H9 (cell line): ENCODE measurements around the gene LAMB4. TPM values are rescaled to one million over a fixed set of nuclear protein-coding genes. Genes with fewer than 3 reads are reported as not detected.

ENCODE experiments used
- DNase-seq: peaks from one replicate; pipeline ENCODE4 v3.0.0-alpha.2; 2017
- H2AFZ ChIP-seq: one replicate; pipeline ENCODE4 v1.6.1; 2013; ENCODE audit warnings: mild to moderate bottlenecking, low read length, control low read depth, moderate library complexity
- H2AK5ac ChIP-seq: 2 replicates; pipeline ENCODE4 v1.6.1; 2013; ENCODE audit warnings: low read length, control low read depth, mixed read lengths; ENCODE audit not compliant: insufficient read length
- H2BK120ac ChIP-seq: one replicate; pipeline ENCODE4 v1.6.1; 2013; ENCODE audit warnings: low read depth, mild to moderate bottlenecking, low read length, control low read depth, inconsistent platforms; ENCODE audit not compliant: poor library complexity, severe bottlenecking
- H2BK12ac ChIP-seq: 2 replicates; pipeline ENCODE4 v1.6.1; 2013; ENCODE audit warnings: low read length, control low read depth, mixed read lengths, low read depth; ENCODE audit not compliant: insufficient read length
- H2BK15ac ChIP-seq: 2 replicates; pipeline ENCODE4 v1.6.1; 2013; ENCODE audit warnings: low read depth, low read length, control low read depth
- H2BK20ac ChIP-seq: one replicate; pipeline ENCODE4 v1.6.1; 2013; ENCODE audit warnings: low read depth, mild to moderate bottlenecking, low read length, control low read depth, inconsistent platforms; ENCODE audit not compliant: poor library complexity, severe bottlenecking
- H2BK5ac ChIP-seq: 2 replicates; pipeline ENCODE4 v1.6.1; 2013; ENCODE audit warnings: low read length, control low read depth, mixed read lengths; ENCODE audit not compliant: insufficient read length
- H3K14ac ChIP-seq: 2 replicates; pipeline ENCODE4 v1.6.1; 2013; ENCODE audit warnings: low read length, control low read depth; ENCODE audit not compliant: insufficient read depth
- H3K18ac ChIP-seq: 2 replicates; pipeline ENCODE4 v1.6.1; 2013; ENCODE audit warnings: low read depth, mild to moderate bottlenecking, mixed read lengths, low read length, control low read depth; ENCODE audit not compliant: insufficient read length
- H3K23ac ChIP-seq: 2 replicates; pipeline ENCODE4 v1.6.1; 2013; ENCODE audit warnings: low read length, control low read depth, mixed read lengths, low read depth; ENCODE audit not compliant: insufficient read length
- H3K23me2 ChIP-seq: 2 replicates; pipeline ENCODE4 v1.6.1; 2013; ENCODE audit warnings: low read depth, mild to moderate bottlenecking, mixed read lengths, low read length, control low read depth; ENCODE audit not compliant: insufficient read length, poor library complexity, severe bottlenecking
- H3K27ac ChIP-seq: 2 replicates; pipeline ENCODE4 v1.5.1; 2013; ENCODE audit warnings: low read length, control low read depth, mixed read lengths, low read depth; ENCODE audit not compliant: insufficient read length
- H3K27me3 ChIP-seq: 2 replicates; pipeline ENCODE4 v1.6.1; 2013; ENCODE audit warnings: low read length, control low read depth, inconsistent platforms; ENCODE audit not compliant: insufficient read depth
- H3K4ac ChIP-seq: 2 replicates; pipeline ENCODE4 v1.6.1; 2013; ENCODE audit warnings: low read depth, mild to moderate bottlenecking, control low read depth, inconsistent platforms, low read length, moderate library complexity
- H3K4me1 ChIP-seq: 2 replicates; pipeline ENCODE4 v1.6.1; 2013; ENCODE audit warnings: low read length, control low read depth, inconsistent platforms; ENCODE audit not compliant: insufficient read depth
- H3K4me2 ChIP-seq: 2 replicates; pipeline ENCODE4 v1.6.1; 2013; ENCODE audit warnings: low read length, control low read depth, mixed read lengths; ENCODE audit not compliant: insufficient read length, insufficient read depth
- H3K56ac ChIP-seq: 2 replicates; pipeline ENCODE4 v1.6.1; 2013; ENCODE audit warnings: low read depth, mild to moderate bottlenecking, mixed read lengths, low read length, control low read depth; ENCODE audit not compliant: insufficient read length
- H3K79me1 ChIP-seq: 2 replicates; pipeline ENCODE4 v1.6.1; 2013; ENCODE audit warnings: low read depth, mild to moderate bottlenecking, moderate library complexity, low read length, control low read depth, inconsistent platforms; ENCODE audit not compliant: insufficient read depth, poor library complexity, severe bottlenecking
- H3K79me2 ChIP-seq: 2 replicates; pipeline ENCODE4 v1.6.1; 2013; ENCODE audit warnings: low read length, control low read depth, inconsistent platforms; ENCODE audit not compliant: insufficient read depth
- H3K9ac ChIP-seq: 2 replicates; pipeline ENCODE4 v1.6.1; 2013; ENCODE audit warnings: low read length, control low read depth, mixed read lengths; ENCODE audit not compliant: insufficient read length; ENCODE audit errors: extremely low read depth
- H3K9me3 ChIP-seq: one replicate; pipeline ENCODE4 v1.6.1; 2013; ENCODE audit warnings: low read depth, low read length, inconsistent platforms; ENCODE audit not compliant: control insufficient read depth
- H3T11ph ChIP-seq: one replicate; pipeline ENCODE4 v1.6.1; 2013; ENCODE audit warnings: mild to moderate bottlenecking, low read length, control low read depth, inconsistent platforms
- H4K20me1 ChIP-seq: one replicate; pipeline ENCODE4 v1.6.1; 2013; ENCODE audit not compliant: control insufficient read depth, insufficient read length, insufficient read depth
- H4K5ac ChIP-seq: 2 replicates; pipeline ENCODE4 v1.6.1; 2013; ENCODE audit warnings: low read depth, mild to moderate bottlenecking, mixed read lengths, low read length, control low read depth; ENCODE audit not compliant: insufficient read length
- H4K8ac ChIP-seq: replicated peaks from 2 replicates; pipeline ENCODE4 v1.6.1; 2013; ENCODE audit warnings: low read length, control low read depth, mixed read lengths, low read depth; ENCODE audit not compliant: insufficient read length
- H4K91ac ChIP-seq: 2 replicates; pipeline ENCODE4 v1.6.1; 2013; ENCODE audit warnings: low read depth, mild to moderate bottlenecking, moderate library complexity, mixed read lengths, low read length, control low read depth; ENCODE audit not compliant: insufficient read length
- H3K27ac Mint-ChIP-seq, 3 experiments: 2 replicates in 2 of 3; 3 replicates in 1 of 3; pipeline ENCODE4 v1.8.0; 2020 to 2021; ENCODE audit warnings: mixed read lengths in 3 of 3, mild to moderate bottlenecking in 1 of 3, moderate library complexity in 1 of 3
- H3K27me3 Mint-ChIP-seq: 2 replicates; pipeline ENCODE4 v1.8.0; 2021; ENCODE audit warnings: low read depth, mild to moderate bottlenecking, moderate library complexity, mixed read lengths
- H3K36me3 Mint-ChIP-seq, 3 experiments: 2 replicates in 2 of 3; 3 replicates in 1 of 3; pipeline ENCODE4 v1.8.0; 2020 to 2021; ENCODE audit warnings: low read depth in 3 of 3, mixed read lengths in 3 of 3; ENCODE audit not compliant: insufficient read depth in 1 of 3
- H3K4me1 Mint-ChIP-seq, 2 experiments: 2 replicates each; pipeline ENCODE4 v1.8.0; 2020; ENCODE audit warnings: mixed read lengths in 2 of 2
- H3K4me3 Mint-ChIP-seq, 2 experiments: 2 replicates in 1 of 2; 3 replicates in 1 of 2; pipeline ENCODE4 v1.8.0; 2020 to 2021; ENCODE audit warnings: mild to moderate bottlenecking in 2 of 2, mixed read lengths in 2 of 2, moderate library complexity in 1 of 2
- H3K9me3 Mint-ChIP-seq, 2 experiments: 2 replicates in 1 of 2; 3 replicates in 1 of 2; pipeline ENCODE4 v1.8.0; 2020; ENCODE audit warnings: mild to moderate bottlenecking in 2 of 2, mixed read lengths in 2 of 2, moderate library complexity in 1 of 2
- WGBS: extraction: QIAGEN DNeasy Blood & Tissue Kit; methylation state at CpG from one replicate; pipeline ENCODE4 v1.1.7; 2013; ENCODE audit warnings: missing lambda C conversion rate, low lambda C conversion rate, mixed read lengths; ENCODE audit not compliant: insufficient read length; ENCODE audit errors: extremely low coverage; 5-methylcytosine and 5-hydroxymethylcytosine counted together
- total RNA-seq: library from RNA; stranded (reverse); gene quantifications from 2 replicates; pipeline ENCODE4 v1.2.1, GENCODE V29; 2021
- TF ChIP-seq, protein P1 (sequence below): fragments of 200-600 bp; sonication (generic); conservative IDR thresholded peaks from 3 replicates; pipeline ENCODE4 v1.8.0; 2021; ENCODE audit warnings: antibody characterized with exemption, mild to moderate bottlenecking

The LAMB4 gene
- total RNA-seq, 1 experiment from 2014 or later, result not detected

- no peak for DNase-seq
- Histone ChIP-seq H3K23me2 (no peaks in the 10 kb centered on the region), H4K91ac (no peak overlapping the region), H3K23ac (no peak overlapping the region), H3K9me3 (no peaks in the 10 kb centered on the region), H3K18ac (no peak overlapping the region), H2BK120ac (no peak overlapping the region), H2AFZ (no peak overlapping the region), H3K4ac (no peak overlapping the region), H4K8ac (no peak overlapping the region), H3K56ac (no peak overlapping the region), H2BK5ac (no peak overlapping the region), H4K20me1 (no peaks in the 10 kb centered on the region), H3T11ph (no peak overlapping the region), H2AK5ac (no peak overlapping the region), H3K27ac (no peak overlapping the region), H3K9ac (no peak overlapping the region), H2BK20ac (no peak overlapping the region), H3K27me3 (no peaks in the 10 kb centered on the region), H4K5ac (no peak overlapping the region), H2BK12ac (no peak overlapping the region), H3K14ac (no peak overlapping the region), H2BK15ac (no peak overlapping the region), H3K79me2 (no peaks in the 10 kb centered on the region), H3K79me1 (no peaks in the 10 kb centered on the region), H3K4me2 (no peak overlapping the region), H3K4me1 (no peaks in the 10 kb centered on the region)
- H3K9me3 Mint-ChIP-seq, result no peaks in the 10 kb centered on the region
- H3K4me3 Mint-ChIP-seq, result no peak overlapping the region
- H3K27me3 Mint-ChIP-seq, result no peaks in the 10 kb centered on the region; the same call in 1 of the 2 replicates
- WGBS, result no CpG with 5 or more reads among the region's 2 CpGs
- no peak overlapping the region for H3K27ac Mint-ChIP-seq
- H3K4me1 Mint-ChIP-seq, result no peaks in the 10 kb centered on the region
- TF ChIP-seq, protein P1, sequence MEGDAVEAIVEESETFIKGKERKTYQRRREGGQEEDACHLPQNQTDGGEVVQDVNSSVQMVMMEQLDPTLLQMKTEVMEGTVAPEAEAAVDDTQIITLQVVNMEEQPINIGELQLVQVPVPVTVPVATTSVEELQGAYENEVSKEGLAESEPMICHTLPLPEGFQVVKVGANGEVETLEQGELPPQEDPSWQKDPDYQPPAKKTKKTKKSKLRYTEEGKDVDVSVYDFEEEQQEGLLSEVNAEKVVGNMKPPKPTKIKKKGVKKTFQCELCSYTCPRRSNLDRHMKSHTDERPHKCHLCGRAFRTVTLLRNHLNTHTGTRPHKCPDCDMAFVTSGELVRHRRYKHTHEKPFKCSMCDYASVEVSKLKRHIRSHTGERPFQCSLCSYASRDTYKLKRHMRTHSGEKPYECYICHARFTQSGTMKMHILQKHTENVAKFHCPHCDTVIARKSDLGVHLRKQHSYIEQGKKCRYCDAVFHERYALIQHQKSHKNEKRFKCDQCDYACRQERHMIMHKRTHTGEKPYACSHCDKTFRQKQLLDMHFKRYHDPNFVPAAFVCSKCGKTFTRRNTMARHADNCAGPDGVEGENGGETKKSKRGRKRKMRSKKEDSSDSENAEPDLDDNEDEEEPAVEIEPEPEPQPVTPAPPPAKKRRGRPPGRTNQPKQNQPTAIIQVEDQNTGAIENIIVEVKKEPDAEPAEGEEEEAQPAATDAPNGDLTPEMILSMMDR, result no peak
- no peaks in the 10 kb centered on the region for H3K36me3 Mint-ChIP-seq
Measured at GRCh38 chr7:108072116-108072515, 58.0 kb downstream of the LAMB4 start.
